Osteocyte (in vitro differentiated cells): ENCODE data around the gene NUDT22. TPM values are rescaled to one million over a fixed set of nuclear protein-coding genes. Genes with fewer than 3 reads are reported as not detected.

Experiments
- DNase-seq: peaks from one replicate; pipeline ENCODE4 v3.0.0; 2021; ENCODE audit warnings: mixed read lengths; ENCODE audit not compliant: unreplicated experiment; ENCODE audit errors: extremely low spot score
- H3K27ac Mint-ChIP-seq: one replicate; pipeline ENCODE4 v1.8.0; 2021; ENCODE audit warnings: mild to moderate bottlenecking, mixed read lengths; ENCODE audit not compliant: unreplicated experiment
- H3K27me3 Mint-ChIP-seq: one replicate; pipeline ENCODE4 v1.8.0; 2021; ENCODE audit warnings: mixed read lengths; ENCODE audit not compliant: unreplicated experiment
- H3K36me3 Mint-ChIP-seq: one replicate; pipeline ENCODE4 v1.8.0; 2021; ENCODE audit warnings: mixed read lengths; ENCODE audit not compliant: unreplicated experiment
- H3K4me1 Mint-ChIP-seq: one replicate; pipeline ENCODE4 v1.8.0; 2021; ENCODE audit warnings: mixed read lengths; ENCODE audit not compliant: unreplicated experiment
- H3K4me3 Mint-ChIP-seq: one replicate; pipeline ENCODE4 v1.8.0; 2021; ENCODE audit warnings: mild to moderate bottlenecking, moderate library complexity, mixed read lengths; ENCODE audit not compliant: unreplicated experiment
- H3K9me3 Mint-ChIP-seq: one replicate; pipeline ENCODE4 v1.8.0; 2021; ENCODE audit warnings: mixed read lengths; ENCODE audit not compliant: unreplicated experiment
- CTCF ChIP-seq: fragments of 200-600 bp; sonication (generic); IDR thresholded peaks from 2 replicates; pipeline ENCODE4 v1.5.0; 2021; ENCODE audit warnings: antibody characterized with exemption, mild to moderate bottlenecking, moderate library complexity
- total RNA-seq: library from RNA; stranded (reverse); gene quantifications from 2 replicates; pipeline ENCODE4 v1.2.1, GENCODE V29; 2021

NUDT22 gene
- total RNA-seq, 1 donor from 2014 or later, result 46.8 TPM

- no peaks in the 10 kb centered on the region for H3K27me3 Mint-ChIP-seq
- H3K4me1 Mint-ChIP-seq, result peaks cover 17% of the 10 kb centered on the region
- peaks cover 23% of the 10 kb centered on the region for H3K36me3 Mint-ChIP-seq
- peak within 1 kb of the TSS; percentile 80 for H3K27ac Mint-ChIP-seq
- TF ChIP-seq CTCF, result no peak
- no peak within 1 kb of the TSS for H3K4me3 Mint-ChIP-seq
- no peaks in the 10 kb centered on the region for H3K9me3 Mint-ChIP-seq
- no peak for DNase-seq
Measured at GRCh38 chr11:64206457-64207255, 19.4 kb upstream of the NUDT22 start, which contains the start of gene FERMT3. TSS of gene FERMT3 (plus strand) at chr11:64206721. CDS start at chr11:64207365, 644 bp downstream.

- DNase-seq, result no peak
- Mint-ChIP-seq H3K36me3 (peaks cover 18% of the 10 kb centered on the region), H3K4me1 (peaks cover 17% of the 10 kb centered on the region), H3K27me3 (no peaks in the 10 kb centered on the region), H3K4me3 (no peak overlapping the region), H3K9me3 (no peaks in the 10 kb centered on the region), H3K27ac (peak overlapping the region; percentile 80)
- no peak for TF ChIP-seq CTCF
Measured at GRCh38 chr11:64207256-64208085, 18.6 kb upstream of the NUDT22 start.

- Mint-ChIP-seq H3K9me3 (no peaks in the 10 kb centered on the region), H3K27me3 (no peaks in the 10 kb centered on the region), H3K27ac (peak overlapping the region; percentile 80), H3K36me3 (peaks cover 13% of the 10 kb centered on the region), H3K4me3 (no peak overlapping the region), H3K4me1 (peaks cover 17% of the 10 kb centered on the region)
- no peak for DNase-seq
- no peak for TF ChIP-seq CTCF
Measured at GRCh38 chr11:64208086-64208795, 17.8 kb upstream of the NUDT22 start.

DNA sequence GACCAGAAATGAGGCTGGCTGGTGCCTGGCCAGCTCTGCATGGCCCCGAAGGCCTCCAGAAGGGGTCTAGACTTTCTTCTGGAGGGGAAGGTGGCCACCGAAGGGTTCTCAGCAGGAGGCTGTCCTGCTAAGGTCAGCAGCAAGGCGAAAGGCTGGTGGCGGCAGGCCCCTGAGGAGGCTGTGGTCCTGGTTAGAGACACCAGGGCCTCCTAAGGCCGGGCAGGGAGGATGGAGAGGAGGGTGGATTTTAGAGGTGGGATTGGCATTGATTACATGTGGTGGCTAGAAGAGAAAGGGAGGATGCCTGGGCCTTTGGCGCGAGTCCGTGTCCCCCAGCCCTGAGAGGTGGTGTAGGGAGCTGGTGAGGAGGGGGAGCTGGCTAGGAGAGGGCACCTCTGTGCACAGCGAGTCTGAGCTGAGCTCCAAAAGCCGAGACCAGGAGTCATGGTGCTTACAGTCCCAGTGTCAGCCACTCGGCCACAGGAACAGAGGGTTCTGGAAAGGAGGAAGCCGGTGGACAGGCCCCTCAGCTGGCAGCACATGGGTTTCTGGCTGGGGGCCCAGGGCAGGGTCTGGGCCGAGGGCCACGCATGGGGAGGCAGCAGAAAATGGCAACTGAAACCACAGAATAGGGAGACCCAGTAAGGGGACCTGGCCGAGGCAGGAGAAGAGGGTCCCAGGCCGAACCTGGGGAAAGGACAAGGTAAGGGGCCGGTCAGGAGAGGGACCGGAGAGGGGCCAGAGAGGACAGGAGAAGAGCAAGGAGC lies 17.1 kb upstream of the NUDT22 start:
- no peaks in the 10 kb centered on the region for H3K27me3 Mint-ChIP-seq
- TF ChIP-seq CTCF, result no peak
- H3K27ac Mint-ChIP-seq, result no peak overlapping the region
- H3K36me3 Mint-ChIP-seq, result peaks cover 7% of the 10 kb centered on the region
- no peak overlapping the region for H3K4me3 Mint-ChIP-seq
- H3K4me1 Mint-ChIP-seq, result peaks cover 15% of the 10 kb centered on the region
- H3K9me3 Mint-ChIP-seq, result no peaks in the 10 kb centered on the region
- no peak for DNase-seq
